ENCODE results near the gene NHSL1.
A peak's percentile ranks its signal among the peaks of the same experiment; 100 is the strongest.

The NHSL1 gene

DNA sequence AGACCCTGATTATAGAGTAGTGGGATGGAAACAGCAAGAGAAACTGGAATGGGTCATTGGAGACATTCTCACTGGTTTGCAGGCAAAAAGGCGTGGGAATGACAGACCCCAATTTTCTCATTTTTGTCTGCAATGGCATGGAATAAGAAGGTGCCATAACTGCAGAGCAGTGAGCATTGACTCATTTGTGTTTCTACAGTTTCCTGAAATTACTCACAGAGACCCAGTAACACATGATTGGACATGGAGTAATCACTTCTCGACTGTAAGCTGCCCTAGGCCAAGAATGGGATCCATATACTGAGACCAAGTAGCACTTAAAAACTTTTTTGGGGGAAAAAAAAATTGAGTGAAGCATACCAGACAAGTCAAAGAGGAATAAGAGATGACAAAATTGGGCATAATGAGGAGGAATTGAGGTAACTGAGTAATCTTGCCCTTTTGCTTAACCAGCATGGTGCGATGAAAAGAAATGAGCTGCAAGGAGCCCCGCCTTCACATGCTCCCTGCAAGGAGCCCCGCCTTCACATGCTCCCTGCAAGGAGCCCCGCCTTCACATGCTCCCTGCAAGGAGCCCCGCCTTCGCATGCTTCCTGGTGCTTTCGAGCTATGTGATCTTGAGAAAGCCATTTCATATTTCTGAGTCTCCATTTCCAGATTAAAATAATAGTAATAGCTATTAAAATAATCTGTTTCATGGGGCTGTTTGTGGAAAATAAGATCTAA is 44.1 kb downstream of the NHSL1 start:
- TF ChIP-seq, protein P1, sequence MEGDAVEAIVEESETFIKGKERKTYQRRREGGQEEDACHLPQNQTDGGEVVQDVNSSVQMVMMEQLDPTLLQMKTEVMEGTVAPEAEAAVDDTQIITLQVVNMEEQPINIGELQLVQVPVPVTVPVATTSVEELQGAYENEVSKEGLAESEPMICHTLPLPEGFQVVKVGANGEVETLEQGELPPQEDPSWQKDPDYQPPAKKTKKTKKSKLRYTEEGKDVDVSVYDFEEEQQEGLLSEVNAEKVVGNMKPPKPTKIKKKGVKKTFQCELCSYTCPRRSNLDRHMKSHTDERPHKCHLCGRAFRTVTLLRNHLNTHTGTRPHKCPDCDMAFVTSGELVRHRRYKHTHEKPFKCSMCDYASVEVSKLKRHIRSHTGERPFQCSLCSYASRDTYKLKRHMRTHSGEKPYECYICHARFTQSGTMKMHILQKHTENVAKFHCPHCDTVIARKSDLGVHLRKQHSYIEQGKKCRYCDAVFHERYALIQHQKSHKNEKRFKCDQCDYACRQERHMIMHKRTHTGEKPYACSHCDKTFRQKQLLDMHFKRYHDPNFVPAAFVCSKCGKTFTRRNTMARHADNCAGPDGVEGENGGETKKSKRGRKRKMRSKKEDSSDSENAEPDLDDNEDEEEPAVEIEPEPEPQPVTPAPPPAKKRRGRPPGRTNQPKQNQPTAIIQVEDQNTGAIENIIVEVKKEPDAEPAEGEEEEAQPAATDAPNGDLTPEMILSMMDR (conservative IDR thresholded peaks at IDR 0.05; ENCODE audit: low read depth): no peak
- CTCF ChIA-PET: interaction anchor here (0.6 to 2.0 kb wide), 3 partner anchors 15 to 70 kb away, joined by 3 to 6 read pairs (median 4); no protein-coding TSS in a partner anchor
- DNase-seq (ENCODE audit: low spot score): no peak
- H3K27ac ChIP-seq: peak overlapping the region; percentile 84
- POLR2A ChIA-PET (ENCODE audit: low non-redundant PET): no interaction called here

DNA sequence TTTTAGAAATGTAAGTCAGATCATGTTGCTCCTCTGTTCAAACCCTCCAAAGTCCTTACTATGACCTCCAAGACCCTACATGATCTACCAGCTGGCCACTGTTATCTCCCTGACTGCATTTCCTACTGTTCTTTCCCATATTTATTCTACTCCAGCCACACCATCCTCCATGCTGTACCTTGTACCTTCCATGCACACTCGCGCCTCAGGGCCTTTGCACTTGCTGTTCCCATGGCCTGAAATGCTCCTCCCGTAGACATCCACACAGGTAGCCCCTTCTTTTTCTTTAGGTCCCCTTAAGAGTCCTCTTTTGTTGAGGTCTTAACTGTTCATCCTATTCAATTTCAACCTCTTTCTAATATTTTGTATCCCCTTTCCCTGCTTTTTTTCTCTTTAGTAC is 48.3 kb downstream of the NHSL1 start:
- ChIA-PET CTCF (interaction anchor here (0.5 kb wide), 1 partner anchor 1055 kb away, joined by 3 read pairs; no protein-coding TSS in a partner anchor), POLR2A (ENCODE audit: low non-redundant PET) (no interaction called here)
- H3K27ac ChIP-seq: no peak overlapping the region
- DNase-seq (ENCODE audit: low spot score): no peak
- TF ChIP-seq, protein P1 (conservative IDR thresholded peaks at IDR 0.05; ENCODE audit: low read depth): no peak

DNA sequence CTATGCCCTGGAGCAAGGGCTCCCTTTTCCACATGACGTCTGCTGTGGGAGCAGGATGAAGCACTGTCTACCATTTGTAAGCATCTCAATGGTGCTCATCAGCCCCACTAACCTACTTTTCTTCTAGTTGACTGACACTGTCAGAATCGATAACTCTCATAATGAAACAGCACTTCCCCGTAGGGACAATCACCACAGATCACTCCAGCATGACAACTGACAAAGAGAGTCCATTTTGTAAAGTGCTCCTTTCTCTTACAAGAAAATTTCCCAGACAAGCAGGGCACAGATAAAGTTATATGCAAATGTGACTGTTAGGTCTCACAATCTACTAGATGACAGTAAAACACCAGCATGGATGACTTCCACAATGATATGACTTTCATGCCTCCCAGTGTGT is 48.8 kb downstream of the NHSL1 start:
- H3K27ac ChIP-seq: no peak overlapping the region
- CTCF ChIA-PET: no interaction called here
- no peak for DNase-seq (ENCODE audit: low spot score)
- TF ChIP-seq, protein P1 (conservative IDR thresholded peaks at IDR 0.05; ENCODE audit: low read depth): no peak
- POLR2A ChIA-PET (ENCODE audit: low non-redundant PET): no interaction called here

DNA sequence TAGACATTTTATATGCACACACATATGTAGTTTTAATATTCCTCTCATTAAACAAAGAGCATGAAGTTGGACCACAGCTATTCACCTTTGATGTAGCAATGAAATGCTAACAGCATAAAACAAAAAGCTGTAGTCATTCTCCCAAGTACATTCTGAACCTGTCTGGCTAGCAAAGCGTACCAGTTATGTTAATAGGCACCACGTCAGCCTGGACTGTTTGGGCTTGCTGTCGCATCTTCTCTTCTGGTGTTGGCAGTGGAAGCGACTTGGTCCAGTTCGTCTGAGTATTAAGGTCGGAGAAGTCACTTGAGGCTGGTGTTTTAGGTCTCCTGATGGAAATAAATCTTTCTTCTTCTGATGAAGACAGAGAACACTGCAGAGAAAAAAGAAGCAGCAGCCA is 52.5 kb downstream of the NHSL1 start:
- ChIA-PET POLR2A (ENCODE audit: low non-redundant PET) (no interaction called here), CTCF (interaction anchor here (1.1 kb wide), 1 partner anchor 72 kb away, joined by 3 read pairs; no protein-coding TSS in a partner anchor)
- no peak overlapping the region for H3K27ac ChIP-seq
- TF ChIP-seq, protein P1 (conservative IDR thresholded peaks at IDR 0.05; ENCODE audit: low read depth): no peak
- no peak for DNase-seq (ENCODE audit: low spot score)

DNA sequence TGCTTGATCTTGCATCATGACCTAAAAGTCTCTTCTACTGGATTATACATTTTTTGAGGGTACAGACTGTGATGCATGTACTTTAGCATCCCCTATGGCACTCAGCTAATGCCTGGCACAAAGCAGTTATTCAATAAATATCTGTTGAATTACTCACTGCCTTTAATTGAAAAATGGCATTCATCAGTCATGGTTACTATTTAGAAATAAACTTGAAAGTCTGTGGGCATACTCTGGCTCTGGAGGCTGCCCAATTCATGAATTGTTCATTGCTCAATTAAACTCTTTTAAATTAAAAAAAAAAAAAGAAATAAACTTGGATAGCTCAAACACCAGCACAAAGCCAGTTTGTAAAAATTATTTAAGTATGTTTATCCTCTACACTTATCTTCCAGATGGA is 55.3 kb downstream of the NHSL1 start:
- ChIA-PET CTCF (interaction anchor here (0.6 kb wide), 2 partner anchors 9 to 238 kb away, joined by 4 to 7 read pairs; no protein-coding TSS in a partner anchor), POLR2A (ENCODE audit: low non-redundant PET) (no interaction called here)
- no peak overlapping the region for H3K27ac ChIP-seq
- DNase-seq (ENCODE audit: low spot score): no peak
- TF ChIP-seq, protein P1 (conservative IDR thresholded peaks at IDR 0.05; ENCODE audit: low read depth): no peak

DNA sequence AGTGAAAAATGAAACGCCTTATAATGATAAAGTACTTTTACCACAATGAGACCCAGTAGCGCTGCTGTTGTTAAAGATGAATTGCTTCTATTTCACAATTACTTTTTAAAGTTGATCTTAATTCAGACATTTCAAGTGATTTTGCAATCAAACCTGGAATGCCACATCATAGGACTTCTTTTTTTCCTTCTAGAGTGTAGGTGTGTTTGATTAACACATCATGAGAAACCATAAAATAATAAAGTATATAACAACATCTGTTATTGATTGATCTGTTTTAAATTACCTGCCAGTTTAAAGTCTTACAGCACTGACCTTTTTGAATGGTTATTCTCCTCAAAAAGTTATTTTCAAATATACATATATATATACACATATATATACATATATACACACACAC is 56.6 kb downstream of the NHSL1 start:
- POLR2A ChIA-PET (ENCODE audit: low non-redundant PET): no interaction called here
- TF ChIP-seq, protein P1 (conservative IDR thresholded peaks at IDR 0.05; ENCODE audit: low read depth): no peak
- no peak for DNase-seq (ENCODE audit: low spot score)
- no peak overlapping the region for H3K27ac ChIP-seq
- CTCF ChIA-PET: no interaction called here

All from RWPE1 (cell line).